SHP77 (cell line): ENCODE results near the gene NEMP2.

Experiments used
- DNase-seq, 2 experiments: peaks; one replicate each; lab custom pipeline; 2025; lab: John Stamatoyannopoulos, UW

Gene NEMP2

GRCh38 chr2:190534310-190535120, at the start of gene NEMP2:
TSS of gene NEMP2 (minus strand) at chr2:190534722. CDS start at chr2:190534655, 67 bp downstream.
- peak; percentile 90 to 94 for DNase-seq

DNA sequence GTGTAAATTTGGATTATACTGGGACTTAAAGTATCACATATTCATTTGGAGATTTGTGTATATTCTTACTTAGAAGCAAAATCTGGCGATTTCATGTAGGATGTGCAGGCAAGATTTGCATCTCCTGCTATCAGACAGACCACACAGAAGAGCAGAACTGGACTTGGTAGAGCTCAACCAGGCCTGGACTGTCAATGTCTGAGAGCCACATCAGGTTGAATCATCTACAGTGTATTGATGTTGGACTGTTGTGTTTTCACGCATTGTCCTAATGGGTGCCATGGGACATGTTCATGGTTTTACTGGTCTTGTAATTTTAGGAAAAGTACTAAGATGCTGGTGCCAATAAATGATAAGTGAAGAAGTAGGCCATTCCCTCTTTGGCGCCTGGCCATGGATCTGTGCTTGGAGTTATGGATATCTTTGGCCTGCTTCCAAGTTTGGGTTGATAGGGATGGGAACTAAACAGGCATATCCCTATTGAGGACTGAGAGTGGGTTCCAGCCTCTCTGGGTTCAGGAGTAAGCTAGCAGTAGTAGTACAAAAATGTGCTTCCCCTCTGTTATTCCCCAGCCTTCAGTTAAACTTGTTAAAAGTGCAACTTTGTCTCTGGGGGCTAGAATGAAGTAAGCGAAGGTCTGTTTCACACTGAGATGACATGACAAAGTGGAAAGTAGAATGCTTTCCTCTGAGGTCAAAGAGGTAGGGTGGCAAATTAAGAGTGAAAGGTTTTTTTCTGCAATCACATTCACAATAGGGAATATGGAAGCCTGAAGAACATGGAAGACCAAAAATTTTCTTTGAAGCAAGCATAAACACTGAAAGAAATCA, 49.2 kb upstream of the NEMP2 start:
- DNase-seq = peak; percentile 8 to 23

DNA sequence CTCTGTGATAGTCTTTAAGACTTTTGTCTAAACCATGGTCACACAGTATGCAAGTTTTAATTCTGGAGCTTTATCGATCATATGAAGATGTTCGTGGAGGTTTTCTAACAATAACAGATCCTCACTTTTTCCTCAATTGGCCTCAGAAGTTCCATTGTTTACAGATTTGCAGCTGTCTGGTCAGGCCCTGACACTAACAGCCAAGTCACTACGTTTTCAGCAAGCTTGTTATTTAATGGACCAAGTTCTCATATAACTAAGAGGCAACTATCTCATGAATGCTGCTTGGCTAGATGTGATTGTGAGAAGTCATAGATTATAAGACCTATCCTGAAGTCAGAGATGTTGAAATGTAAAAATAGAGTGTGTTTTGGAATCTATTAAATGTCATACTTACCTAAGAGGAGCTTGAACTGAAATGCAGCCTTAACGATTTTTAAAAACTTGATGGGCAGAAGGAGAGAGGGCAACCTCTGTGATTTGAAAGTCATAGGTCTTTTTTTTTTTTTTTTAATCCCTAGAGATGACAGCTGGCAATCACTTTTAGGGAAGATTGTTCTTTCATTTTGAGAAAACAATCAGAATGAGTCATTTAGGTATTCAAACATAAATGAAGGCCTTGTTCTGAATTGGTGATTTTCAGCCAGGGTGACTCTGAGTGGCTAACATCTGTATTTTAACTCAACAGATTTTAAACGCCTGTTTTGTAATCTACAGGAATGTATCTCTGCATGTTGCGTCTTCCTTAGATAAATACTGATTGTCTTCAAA, 48.4 kb upstream of the NEMP2 start:
- DNase-seq = no peak

GRCh38 chr2:190582019-190582418, 47.5 kb upstream of the NEMP2 start:
- no peak for DNase-seq

DNA sequence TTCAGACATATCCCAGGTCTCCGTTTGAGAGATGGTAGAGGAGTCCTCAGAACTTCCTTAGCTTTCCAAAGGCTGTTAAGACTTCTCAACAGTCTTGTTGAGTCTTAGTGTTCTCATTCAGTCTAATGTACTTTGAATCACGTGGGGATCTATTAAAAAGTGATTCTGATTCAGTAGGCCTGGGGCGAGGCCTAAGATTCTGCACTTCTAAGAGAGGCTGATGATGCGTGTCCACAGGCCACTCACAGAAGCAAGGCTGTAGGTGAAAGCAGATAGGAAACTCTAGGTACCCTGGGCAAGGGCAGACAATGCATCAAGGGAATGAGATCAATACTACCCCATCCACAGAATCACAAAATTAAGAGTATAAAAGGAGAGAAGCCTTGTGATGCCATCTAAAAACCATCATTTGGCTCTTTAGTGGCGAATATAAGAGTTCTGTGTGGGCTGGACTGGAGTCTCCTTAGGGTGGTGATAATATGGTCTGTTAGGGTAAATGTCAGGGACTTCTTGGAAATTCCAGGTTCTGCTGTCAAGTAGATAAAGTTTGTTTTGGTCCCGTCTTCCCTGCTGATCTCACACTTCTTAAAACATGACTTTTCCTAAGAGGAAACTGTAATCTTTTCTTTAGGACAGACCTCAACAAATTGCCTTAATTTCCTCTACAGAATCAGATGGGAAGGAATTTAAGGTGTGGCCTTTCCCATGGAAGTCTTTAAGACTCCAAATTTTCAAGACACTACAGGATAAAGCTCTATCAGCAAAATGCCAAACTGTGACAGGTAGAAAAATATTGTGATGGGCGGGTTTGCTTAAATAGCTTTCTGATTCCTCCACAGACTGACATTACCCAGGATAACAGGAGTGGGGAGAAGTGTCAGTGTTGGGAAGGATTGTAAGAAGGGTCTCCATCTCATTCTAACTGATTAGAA, 45.7 kb upstream of the NEMP2 start:
- no peak for DNase-seq

DNA sequence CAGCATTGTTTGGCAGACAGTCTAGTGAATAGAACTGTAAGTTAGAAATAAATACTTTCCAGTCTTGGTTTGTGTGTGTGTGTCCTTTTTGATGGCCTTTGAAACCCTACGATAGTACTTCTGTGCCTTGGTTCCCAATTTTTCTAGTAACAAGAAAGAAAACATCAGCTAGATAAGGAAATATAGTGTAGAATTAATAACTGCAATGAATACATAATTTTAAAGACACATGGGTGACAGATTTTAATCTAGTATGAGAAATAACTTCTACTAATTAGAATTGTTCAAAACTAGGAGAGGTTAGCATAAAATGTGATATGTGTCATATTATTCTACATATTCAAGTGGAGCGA, 44.5 kb upstream of the NEMP2 start:
- DNase-seq = no peak

DNA sequence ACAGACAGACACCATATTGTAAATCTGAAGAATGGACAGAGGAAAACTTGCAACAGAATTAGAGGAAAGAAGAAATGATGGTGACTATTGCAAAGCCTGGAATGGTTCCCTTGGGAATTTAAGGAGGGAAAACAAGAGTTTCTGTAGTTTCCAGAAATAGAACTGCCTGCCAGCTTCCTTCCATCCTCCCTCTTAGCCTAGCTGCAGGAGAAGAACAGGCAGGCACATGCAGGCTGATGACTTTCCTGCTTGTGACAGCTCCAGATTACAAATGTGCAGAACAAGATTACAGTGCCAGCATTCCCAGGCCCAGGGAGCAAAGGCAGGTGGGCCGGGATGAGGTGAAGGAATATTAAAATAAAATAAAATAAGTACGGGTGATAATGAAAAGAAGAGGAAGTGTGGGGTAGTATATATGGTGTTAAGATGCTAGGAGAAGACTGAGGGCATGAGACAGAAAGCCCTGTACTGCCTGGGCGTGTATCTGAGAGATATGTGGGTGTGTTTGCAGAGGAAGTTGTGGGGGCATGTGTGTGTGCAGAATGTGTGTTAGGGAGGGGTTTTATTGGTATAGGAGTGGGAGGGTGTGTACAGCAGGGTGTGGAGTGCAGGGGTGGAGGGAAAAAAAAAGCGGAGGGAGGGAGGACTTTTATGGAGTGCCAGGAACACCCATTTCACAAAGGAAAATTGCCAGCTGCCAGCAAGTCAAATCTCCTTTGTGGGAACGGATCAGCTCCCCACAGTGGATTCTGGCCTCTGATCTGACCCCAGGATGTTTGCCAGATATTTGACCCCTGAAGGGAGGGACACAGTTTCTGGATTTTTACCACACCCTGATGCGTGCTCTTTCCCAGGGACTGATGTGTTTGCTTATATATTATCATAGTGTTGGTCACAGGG, 43.9 kb upstream of the NEMP2 start:
- peak; percentile 1 to 3 for DNase-seq

- DNase-seq = no peak
Observed at GRCh38 chr2:190576573-190576972, 42.1 kb upstream of the NEMP2 start.

DNA sequence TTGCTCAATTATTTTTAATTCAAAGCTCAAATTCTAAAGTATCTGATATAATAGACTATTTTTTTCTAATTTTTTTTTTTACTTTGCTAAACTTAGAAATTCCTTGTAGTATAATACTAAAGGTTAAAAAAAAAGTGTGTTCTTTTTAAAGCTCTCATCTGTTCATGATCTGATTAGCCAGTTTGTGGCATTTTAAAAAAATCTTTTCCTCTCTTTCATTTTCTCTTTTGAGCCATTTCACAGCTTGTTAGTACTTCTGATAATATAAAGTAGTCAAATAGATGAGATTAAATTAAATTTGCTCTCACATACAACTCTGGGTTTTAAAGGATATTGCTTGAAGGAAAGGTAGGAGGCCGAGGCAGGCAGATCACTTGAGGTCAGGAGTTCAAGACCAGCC, 40.7 kb upstream of the NEMP2 start:
- DNase-seq = no peak

GRCh38 chr2:190574169-190574568, 39.6 kb upstream of the NEMP2 start:
- DNase-seq = no peak

DNA sequence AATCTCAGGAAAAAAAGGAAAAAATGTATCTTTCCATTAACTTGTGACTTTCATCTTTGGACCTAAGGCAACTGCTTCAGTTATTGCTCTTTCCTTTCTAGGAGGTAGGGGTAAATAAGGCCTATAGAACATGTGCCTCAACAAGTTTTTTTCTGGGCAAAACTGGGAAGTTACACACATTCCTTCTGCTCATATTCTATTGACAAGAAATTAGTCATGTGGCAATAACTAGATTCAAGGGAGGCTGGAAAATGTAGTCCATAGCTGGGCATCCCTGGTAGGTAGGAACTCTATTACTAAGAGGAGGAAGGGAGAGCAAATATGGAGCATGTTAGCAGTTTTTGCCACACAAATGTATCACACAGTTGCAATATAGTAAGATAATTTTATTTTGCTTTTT, 37.7 kb upstream of the NEMP2 start:
- DNase-seq = no peak

- no peak for DNase-seq
Observed at GRCh38 chr2:190571686-190572085, 37.2 kb upstream of the NEMP2 start.

GRCh38 chr2:190570871-190571270, 36.3 kb upstream of the NEMP2 start:
- no peak for DNase-seq

DNA sequence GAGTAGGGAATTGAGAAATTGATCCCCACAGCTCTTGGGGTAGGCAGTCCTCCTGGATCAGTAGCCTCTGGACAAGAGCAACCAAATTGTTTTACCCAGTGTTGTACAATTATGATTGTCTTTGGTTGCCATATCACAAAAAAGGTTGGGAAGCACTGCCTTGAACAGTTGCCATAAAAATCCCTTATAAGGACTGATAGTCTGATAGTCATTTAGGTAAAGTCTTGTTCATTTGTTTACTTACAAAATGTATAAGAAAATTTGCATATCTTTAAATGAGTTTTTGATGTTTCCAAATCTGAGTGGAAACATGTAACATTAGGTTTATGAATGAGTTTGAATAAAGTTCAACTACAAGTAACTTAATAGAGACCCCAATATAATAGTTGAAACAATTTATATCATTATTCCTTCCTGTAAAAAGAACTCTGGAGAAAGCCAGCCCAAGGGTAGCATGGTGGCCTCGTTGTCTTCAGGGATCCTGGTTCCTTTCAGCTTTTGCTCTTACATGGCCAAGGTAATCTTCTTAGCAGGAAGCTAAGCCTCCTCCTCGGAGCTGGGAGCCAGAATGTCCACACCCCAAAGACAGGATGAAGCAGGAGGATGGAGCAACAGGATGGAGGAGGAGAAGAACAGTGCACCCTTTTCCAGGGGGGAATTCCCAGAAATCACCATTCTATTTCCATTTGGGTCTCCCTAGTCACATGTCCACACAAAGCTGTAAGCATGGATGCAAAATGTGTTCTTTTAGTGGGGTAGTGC, 35.7 kb upstream of the NEMP2 start:
- DNase-seq = no peak

- no peak for DNase-seq
Observed at GRCh38 chr2:190564838-190565237, 30.3 kb upstream of the NEMP2 start.

DNA sequence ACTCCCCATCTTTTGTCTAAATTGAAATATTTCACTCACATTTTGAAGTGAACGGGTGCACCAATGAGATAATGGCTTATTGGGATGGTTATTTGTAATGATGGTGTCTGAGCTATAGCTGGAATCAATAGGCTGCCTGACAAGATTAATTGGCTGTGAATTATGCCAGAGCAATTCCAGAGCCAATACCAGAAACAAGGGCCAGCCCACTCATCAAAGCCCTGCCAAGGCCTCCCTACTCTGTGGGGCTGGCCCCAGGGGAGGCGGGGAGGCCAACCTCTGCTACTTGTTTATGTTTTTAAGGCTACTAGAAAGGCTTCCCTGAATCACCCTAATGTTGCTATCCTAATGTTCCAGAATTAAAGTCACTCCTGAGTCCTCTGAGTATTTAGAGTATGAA, 29.1 kb upstream of the NEMP2 start:
- no peak for DNase-seq

GRCh38 chr2:190563109-190563508, 28.6 kb upstream of the NEMP2 start:
- no peak for DNase-seq

DNA sequence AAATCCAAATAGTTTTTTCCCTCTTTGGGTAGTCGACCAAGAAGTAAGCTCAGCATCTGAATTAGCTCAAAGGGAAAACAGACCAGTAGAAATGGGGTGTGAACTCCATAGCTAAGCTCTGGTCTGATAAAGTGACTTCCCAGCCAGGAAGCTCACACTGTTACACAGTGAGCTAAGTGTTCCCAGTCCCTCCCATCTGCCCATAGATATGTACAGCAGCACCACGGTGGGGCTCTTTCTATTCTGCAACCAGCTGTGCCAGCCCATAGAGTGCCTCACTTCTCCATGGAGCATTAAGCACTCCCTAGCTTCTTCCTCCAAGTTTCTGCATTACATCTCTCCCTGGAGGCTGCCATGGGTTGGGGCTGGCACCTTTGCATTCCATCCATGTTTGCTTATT, 27.6 kb upstream of the NEMP2 start:
- no peak for DNase-seq

DNA sequence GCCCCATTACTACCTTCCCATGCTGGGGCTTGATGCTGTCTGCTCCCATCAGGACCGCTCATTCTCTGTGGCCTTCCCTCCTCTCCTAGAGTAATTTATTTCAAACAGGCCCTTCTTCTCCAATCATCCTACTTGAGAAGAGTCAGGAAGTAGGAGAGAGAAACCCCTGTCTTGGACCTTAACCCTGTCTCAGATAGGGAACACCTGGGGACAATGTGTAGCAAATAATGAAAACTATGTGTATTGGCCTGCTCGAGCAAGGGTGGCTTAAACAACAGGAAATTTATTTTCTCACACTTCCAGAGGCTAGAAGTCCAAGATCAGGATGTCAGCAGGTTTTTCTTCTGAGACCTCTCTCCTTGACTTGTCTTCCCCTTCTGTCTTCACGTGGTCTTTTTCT, 26.6 kb upstream of the NEMP2 start:
- no peak for DNase-seq
